GM23338 (cell line): ENCODE measurements around the gene PGP.

Experiments
- EZH2 ChIP-seq: fragments of 200-600 bp; sonication (generic); IDR thresholded peaks from one replicate; pipeline ENCODE4 v1.8.0; 2017; ENCODE audit warnings: antibody characterized with exemption, mild to moderate bottlenecking, low read depth; ENCODE audit not compliant: unreplicated experiment
- EZH2phosphoT487 ChIP-seq: fragments of 200-600 bp; sonication (generic); IDR thresholded peaks from one replicate; pipeline ENCODE4 v1.8.1; 2018; ENCODE audit warnings: antibody characterized with exemption; ENCODE audit not compliant: unreplicated experiment
- POLR2AphosphoS5 ChIP-seq: IDR thresholded peaks from 2 replicates; pipeline ENCODE4 v1.6.1; 2016; ENCODE audit warnings: antibody characterized with exemption, low read depth
- ZNF331 ChIP-seq: fragments of 250-450 bp; sonication (Bioruptor Pico); IDR thresholded peaks from 2 replicates; pipeline ENCODE4 v1.5.0; 2020; ENCODE audit warnings: low read depth, mild to moderate bottlenecking, moderate library complexity
- TF ChIP-seq, protein P1 (sequence below), 2 experiments: fragments of 200-600 bp in 1 of 2; sonication (generic) in 1 of 2; conservative IDR thresholded peaks; 2 replicates each; pipeline versions ENCODE4 v1.5.1 to v1.6.1; 2016 to 2017; ENCODE audit warnings: antibody characterized with exemption in 2 of 2, low read depth in 2 of 2, mild to moderate bottlenecking in 2 of 2, moderate library complexity in 1 of 2
- TF ChIP-seq, protein P2 (sequence below): IDR thresholded peaks from one replicate; pipeline ENCODE4 v1.6.1; 2018; ENCODE audit warnings: antibody characterized with exemption; ENCODE audit not compliant: unreplicated experiment

DNA sequence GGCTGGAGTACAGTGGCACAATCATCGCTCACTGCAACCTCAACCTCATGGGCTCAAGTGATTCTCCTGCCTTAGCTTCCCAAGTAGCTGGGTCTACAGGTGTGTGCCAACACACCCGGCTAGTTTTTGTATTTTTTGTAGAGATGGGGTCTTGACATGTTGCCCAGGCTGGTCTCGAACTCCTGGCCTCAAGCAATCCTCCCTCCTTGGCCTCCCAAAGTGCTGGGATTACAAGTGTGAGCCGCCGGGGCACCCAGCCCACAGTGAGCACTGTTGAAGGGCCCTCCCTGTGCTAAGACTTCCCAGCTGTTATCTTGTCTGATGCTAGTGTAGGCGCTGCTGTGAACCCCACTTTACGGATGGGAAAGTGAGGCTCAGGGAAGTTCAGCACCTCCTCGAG is 26.2 kb downstream of the PGP start:
- TF ChIP-seq EZH2 (no peak), POLR2AphosphoS5 (no peak), ZNF331 (CRISPR knock-in tag) (no peak), EZH2phosphoT487 (no peak)
- TF ChIP-seq, protein P1, sequence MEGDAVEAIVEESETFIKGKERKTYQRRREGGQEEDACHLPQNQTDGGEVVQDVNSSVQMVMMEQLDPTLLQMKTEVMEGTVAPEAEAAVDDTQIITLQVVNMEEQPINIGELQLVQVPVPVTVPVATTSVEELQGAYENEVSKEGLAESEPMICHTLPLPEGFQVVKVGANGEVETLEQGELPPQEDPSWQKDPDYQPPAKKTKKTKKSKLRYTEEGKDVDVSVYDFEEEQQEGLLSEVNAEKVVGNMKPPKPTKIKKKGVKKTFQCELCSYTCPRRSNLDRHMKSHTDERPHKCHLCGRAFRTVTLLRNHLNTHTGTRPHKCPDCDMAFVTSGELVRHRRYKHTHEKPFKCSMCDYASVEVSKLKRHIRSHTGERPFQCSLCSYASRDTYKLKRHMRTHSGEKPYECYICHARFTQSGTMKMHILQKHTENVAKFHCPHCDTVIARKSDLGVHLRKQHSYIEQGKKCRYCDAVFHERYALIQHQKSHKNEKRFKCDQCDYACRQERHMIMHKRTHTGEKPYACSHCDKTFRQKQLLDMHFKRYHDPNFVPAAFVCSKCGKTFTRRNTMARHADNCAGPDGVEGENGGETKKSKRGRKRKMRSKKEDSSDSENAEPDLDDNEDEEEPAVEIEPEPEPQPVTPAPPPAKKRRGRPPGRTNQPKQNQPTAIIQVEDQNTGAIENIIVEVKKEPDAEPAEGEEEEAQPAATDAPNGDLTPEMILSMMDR (conservative IDR thresholded peaks at IDR 0.05; ENCODE audit: low read depth in 2 of 2): no peak
- TF ChIP-seq, protein P2, sequence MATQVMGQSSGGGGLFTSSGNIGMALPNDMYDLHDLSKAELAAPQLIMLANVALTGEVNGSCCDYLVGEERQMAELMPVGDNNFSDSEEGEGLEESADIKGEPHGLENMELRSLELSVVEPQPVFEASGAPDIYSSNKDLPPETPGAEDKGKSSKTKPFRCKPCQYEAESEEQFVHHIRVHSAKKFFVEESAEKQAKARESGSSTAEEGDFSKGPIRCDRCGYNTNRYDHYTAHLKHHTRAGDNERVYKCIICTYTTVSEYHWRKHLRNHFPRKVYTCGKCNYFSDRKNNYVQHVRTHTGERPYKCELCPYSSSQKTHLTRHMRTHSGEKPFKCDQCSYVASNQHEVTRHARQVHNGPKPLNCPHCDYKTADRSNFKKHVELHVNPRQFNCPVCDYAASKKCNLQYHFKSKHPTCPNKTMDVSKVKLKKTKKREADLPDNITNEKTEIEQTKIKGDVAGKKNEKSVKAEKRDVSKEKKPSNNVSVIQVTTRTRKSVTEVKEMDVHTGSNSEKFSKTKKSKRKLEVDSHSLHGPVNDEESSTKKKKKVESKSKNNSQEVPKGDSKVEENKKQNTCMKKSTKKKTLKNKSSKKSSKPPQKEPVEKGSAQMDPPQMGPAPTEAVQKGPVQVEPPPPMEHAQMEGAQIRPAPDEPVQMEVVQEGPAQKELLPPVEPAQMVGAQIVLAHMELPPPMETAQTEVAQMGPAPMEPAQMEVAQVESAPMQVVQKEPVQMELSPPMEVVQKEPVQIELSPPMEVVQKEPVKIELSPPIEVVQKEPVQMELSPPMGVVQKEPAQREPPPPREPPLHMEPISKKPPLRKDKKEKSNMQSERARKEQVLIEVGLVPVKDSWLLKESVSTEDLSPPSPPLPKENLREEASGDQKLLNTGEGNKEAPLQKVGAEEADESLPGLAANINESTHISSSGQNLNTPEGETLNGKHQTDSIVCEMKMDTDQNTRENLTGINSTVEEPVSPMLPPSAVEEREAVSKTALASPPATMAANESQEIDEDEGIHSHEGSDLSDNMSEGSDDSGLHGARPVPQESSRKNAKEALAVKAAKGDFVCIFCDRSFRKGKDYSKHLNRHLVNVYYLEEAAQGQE: no peak
